Ovary (tissue), 3 donors: ENCODE results near the gene GABRB3.

Experiments
- EP300 ChIP-seq: sonication (generic); formaldehyde crosslinking; IDR thresholded peaks from one replicate; pipeline ENCODE4 v1.6.1; 2017; ENCODE audit warnings: antibody characterized with exemption
- POLR2A ChIP-seq: fragments of 450-650 bp; IDR thresholded peaks from one replicate; pipeline ENCODE4 v1.6.1; 2017; ENCODE audit warnings: antibody characterized with exemption, mild to moderate bottlenecking, moderate library complexity
- TF ChIP-seq, protein P1 (sequence below), 3 donors: fragments of 450-650 bp in 2 of 3; fragments of 200-600 bp in 1 of 3; IDR thresholded peaks; one replicate each; pipeline versions ENCODE4 v1.5.1 to v1.8.0; 2016 to 2022; ENCODE audit warnings: antibody characterized with exemption in 3 of 3, mild to moderate bottlenecking in 1 of 3
- donor health status: DM: no; HTN: no; CAD: no.

DNA sequence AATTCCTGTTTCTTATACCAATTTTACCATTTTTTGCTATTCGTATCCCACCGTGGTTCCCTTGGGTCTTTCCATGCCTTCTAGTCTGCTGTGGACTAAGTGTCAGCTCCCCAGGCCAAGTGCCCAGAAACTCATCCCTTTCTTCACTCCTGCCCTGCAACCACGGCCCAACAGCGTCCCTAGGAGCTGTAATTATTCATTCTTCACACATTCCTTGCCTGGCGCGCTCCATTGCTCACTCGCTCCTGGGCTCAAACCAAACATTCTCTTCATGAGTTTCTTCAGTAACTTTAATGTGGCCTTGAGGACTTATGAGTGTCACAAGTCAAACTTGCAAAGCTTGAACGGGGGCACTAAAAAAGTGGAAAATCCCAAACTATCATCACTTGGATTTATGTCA is 15.7 kb downstream of the GABRB3 start:
- TF ChIP-seq, protein P1, sequence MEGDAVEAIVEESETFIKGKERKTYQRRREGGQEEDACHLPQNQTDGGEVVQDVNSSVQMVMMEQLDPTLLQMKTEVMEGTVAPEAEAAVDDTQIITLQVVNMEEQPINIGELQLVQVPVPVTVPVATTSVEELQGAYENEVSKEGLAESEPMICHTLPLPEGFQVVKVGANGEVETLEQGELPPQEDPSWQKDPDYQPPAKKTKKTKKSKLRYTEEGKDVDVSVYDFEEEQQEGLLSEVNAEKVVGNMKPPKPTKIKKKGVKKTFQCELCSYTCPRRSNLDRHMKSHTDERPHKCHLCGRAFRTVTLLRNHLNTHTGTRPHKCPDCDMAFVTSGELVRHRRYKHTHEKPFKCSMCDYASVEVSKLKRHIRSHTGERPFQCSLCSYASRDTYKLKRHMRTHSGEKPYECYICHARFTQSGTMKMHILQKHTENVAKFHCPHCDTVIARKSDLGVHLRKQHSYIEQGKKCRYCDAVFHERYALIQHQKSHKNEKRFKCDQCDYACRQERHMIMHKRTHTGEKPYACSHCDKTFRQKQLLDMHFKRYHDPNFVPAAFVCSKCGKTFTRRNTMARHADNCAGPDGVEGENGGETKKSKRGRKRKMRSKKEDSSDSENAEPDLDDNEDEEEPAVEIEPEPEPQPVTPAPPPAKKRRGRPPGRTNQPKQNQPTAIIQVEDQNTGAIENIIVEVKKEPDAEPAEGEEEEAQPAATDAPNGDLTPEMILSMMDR (IDR thresholded peaks at IDR 0.05) = no peak
- TF ChIP-seq POLR2A = no peak
- no peak for TF ChIP-seq EP300
